ENCODE data around the gene SBNO2. TPM values are rescaled to one million over a fixed set of nuclear protein-coding genes. Genes with fewer than 3 reads are reported as not detected.

SBNO2 gene
- total and polyA plus RNA-seq, 9 of the 15 experiments (the other 6 are each of a cell fraction or from before 2014, with no cell fraction given) = 0.01 to 46.2 (median 6.7) TPM

GRCh38 chr19:1205114-1206099, 31.3 kb upstream of the SBNO2 start, which contains the start of gene STK11 (continued):
- TF ChIP-seq ZBTB49 (CRISPR knock-in tag; IDR thresholded peaks at IDR 0.05; ENCODE audit: borderline replicate concordance) = no peak
- TF ChIP-seq ZNF217 (CRISPR knock-in tag; IDR thresholded peaks at IDR 0.05) = no peak
- no peak for TF ChIP-seq E2F1 (CRISPR knock-in tag; IDR thresholded peaks at IDR 0.05)
- peak; percentile 96 for TF ChIP-seq GMEB1 (CRISPR knock-in tag; IDR thresholded peaks at IDR 0.05)
- no peak for TF ChIP-seq NUFIP1 (IDR thresholded peaks at IDR 0.05; ENCODE audit: partially characterized antibody)
- peak; percentile 20 for TF ChIP-seq EP400 (IDR thresholded peaks at IDR 0.05)
- TF ChIP-seq ZFP36 (IDR thresholded peaks at IDR 0.05; ENCODE audit: low read depth, low read length, partially characterized antibody) = no peak
- TF ChIP-seq RB1 (IDR thresholded peaks at IDR 0.05; ENCODE audit: low read depth) = peak; percentile 58
- no peak for TF ChIP-seq NCOA4 (IDR thresholded peaks at IDR 0.05; ENCODE audit: partially characterized antibody)
- no peak for TF ChIP-seq POLR3G (IDR thresholded peaks at IDR 0.05; ENCODE audit: extremely low read depth, insufficient read length, insufficient replicate concordance)
- no peak for TF ChIP-seq ADNP (tag; IDR thresholded peaks at IDR 0.05)
- no peak for TF ChIP-seq TFAM (CRISPR knock-in tag; conservative IDR thresholded peaks at IDR 0.05)
- TF ChIP-seq SMAD3 (CRISPR knock-in tag; conservative IDR thresholded peaks at IDR 0.05) = no peak
- TF ChIP-seq GABPB1 (CRISPR knock-in tag; IDR thresholded peaks at IDR 0.05) = no peak
- TF ChIP-seq ZNF184 (CRISPR knock-in tag; IDR thresholded peaks at IDR 0.05) = no peak
- TF ChIP-seq POLR2AphosphoS2 (IDR thresholded peaks at IDR 0.05; ENCODE audit: low read length) = no peak
- no peak for TF ChIP-seq ZNF780A (CRISPR knock-in tag; IDR thresholded peaks at IDR 0.05)
- TF ChIP-seq CHCHD3 (CRISPR knock-in tag; IDR thresholded peaks at IDR 0.05) = no peak
- peak; percentile 69 for TF ChIP-seq POLR2AphosphoS5 (IDR thresholded peaks at IDR 0.05; ENCODE audit: control insufficient read depth, insufficient read depth, low read depth, low read length)
- TF ChIP-seq XRCC4 (IDR thresholded peaks at IDR 0.05; ENCODE audit: extremely low read depth, insufficient read depth, insufficient read length) = no peak
- TF ChIP-seq ZNF76 (CRISPR knock-in tag; IDR thresholded peaks at IDR 0.05; ENCODE audit: borderline replicate concordance) = no peak; the same call in 1 of the 2 replicates
- no peak for TF ChIP-seq TEAD4 (IDR thresholded peaks at IDR 0.05; ENCODE audit: low read length)
- TF ChIP-seq TEAD4 (CRISPR knock-in tag; IDR thresholded peaks at IDR 0.05; ENCODE audit: borderline replicate concordance) = no peak
